HL-60 (cell line): Measurements from ENCODE around the gene DAP.

ENCODE experiments used
- DNase-seq, 2 experiments: peaks; one replicate each; pipeline ENCODE4 v3.0.0-alpha.2; 2010 to 2020; ENCODE audit warnings: low read depth in 1 of 2, low spot score in 1 of 2
- H3K27ac ChIP-seq: fragments of 250-450 bp; sonication (Bioruptor Pico); replicated peaks from 2 replicates; pipeline ENCODE4 v1.5.1; 2020; ENCODE audit warnings: mild to moderate bottlenecking, moderate library complexity
- H3K27me3 ChIP-seq: fragments of 250-450 bp; sonication (Bioruptor Pico); 2 replicates; pipeline ENCODE4 v1.5.1; 2021; ENCODE audit warnings: mild to moderate bottlenecking, moderate library complexity; ENCODE audit not compliant: insufficient read depth, poor library complexity, severe bottlenecking
- H3K4me3 ChIP-seq: replicated peaks from 2 replicates; pipeline ENCODE4 v1.5.1; 2011; ENCODE audit warnings: mild to moderate bottlenecking, control low read depth, low read length; ENCODE audit not compliant: insufficient read depth
- GABPA ChIP-seq: IDR thresholded peaks from 2 replicates; pipeline ENCODE4 v1.6.1; 2012; ENCODE audit warnings: low read depth
- POLR2AphosphoS5 ChIP-seq: IDR thresholded peaks from 2 replicates; pipeline ENCODE4 v1.6.1; 2012; ENCODE audit warnings: low read depth
- SPI1 ChIP-seq: IDR thresholded peaks from 2 replicates; pipeline ENCODE4 v1.6.1; 2012; ENCODE audit warnings: low read depth, mild to moderate bottlenecking, borderline replicate concordance
- TF ChIP-seq, protein P1 (sequence below): IDR thresholded peaks from one replicate; pipeline ENCODE4 v1.5.1; 2011; ENCODE audit warnings: low read length, control low read depth, inconsistent platforms; ENCODE audit not compliant: insufficient read depth
- TF ChIP-seq, protein P2 (sequence below): IDR thresholded peaks from 2 replicates; pipeline ENCODE4 v1.6.1; 2012; ENCODE audit warnings: low read depth; ENCODE audit not compliant: insufficient replicate concordance

DAP gene

GRCh38 chr5:10680876-10681481 is 80.1 kb downstream of the DAP start:
- TF ChIP-seq GABPA, result no peak
- TF ChIP-seq, protein P1, sequence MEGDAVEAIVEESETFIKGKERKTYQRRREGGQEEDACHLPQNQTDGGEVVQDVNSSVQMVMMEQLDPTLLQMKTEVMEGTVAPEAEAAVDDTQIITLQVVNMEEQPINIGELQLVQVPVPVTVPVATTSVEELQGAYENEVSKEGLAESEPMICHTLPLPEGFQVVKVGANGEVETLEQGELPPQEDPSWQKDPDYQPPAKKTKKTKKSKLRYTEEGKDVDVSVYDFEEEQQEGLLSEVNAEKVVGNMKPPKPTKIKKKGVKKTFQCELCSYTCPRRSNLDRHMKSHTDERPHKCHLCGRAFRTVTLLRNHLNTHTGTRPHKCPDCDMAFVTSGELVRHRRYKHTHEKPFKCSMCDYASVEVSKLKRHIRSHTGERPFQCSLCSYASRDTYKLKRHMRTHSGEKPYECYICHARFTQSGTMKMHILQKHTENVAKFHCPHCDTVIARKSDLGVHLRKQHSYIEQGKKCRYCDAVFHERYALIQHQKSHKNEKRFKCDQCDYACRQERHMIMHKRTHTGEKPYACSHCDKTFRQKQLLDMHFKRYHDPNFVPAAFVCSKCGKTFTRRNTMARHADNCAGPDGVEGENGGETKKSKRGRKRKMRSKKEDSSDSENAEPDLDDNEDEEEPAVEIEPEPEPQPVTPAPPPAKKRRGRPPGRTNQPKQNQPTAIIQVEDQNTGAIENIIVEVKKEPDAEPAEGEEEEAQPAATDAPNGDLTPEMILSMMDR, result no peak
- no peak for TF ChIP-seq POLR2AphosphoS5
- TF ChIP-seq, protein P2, sequence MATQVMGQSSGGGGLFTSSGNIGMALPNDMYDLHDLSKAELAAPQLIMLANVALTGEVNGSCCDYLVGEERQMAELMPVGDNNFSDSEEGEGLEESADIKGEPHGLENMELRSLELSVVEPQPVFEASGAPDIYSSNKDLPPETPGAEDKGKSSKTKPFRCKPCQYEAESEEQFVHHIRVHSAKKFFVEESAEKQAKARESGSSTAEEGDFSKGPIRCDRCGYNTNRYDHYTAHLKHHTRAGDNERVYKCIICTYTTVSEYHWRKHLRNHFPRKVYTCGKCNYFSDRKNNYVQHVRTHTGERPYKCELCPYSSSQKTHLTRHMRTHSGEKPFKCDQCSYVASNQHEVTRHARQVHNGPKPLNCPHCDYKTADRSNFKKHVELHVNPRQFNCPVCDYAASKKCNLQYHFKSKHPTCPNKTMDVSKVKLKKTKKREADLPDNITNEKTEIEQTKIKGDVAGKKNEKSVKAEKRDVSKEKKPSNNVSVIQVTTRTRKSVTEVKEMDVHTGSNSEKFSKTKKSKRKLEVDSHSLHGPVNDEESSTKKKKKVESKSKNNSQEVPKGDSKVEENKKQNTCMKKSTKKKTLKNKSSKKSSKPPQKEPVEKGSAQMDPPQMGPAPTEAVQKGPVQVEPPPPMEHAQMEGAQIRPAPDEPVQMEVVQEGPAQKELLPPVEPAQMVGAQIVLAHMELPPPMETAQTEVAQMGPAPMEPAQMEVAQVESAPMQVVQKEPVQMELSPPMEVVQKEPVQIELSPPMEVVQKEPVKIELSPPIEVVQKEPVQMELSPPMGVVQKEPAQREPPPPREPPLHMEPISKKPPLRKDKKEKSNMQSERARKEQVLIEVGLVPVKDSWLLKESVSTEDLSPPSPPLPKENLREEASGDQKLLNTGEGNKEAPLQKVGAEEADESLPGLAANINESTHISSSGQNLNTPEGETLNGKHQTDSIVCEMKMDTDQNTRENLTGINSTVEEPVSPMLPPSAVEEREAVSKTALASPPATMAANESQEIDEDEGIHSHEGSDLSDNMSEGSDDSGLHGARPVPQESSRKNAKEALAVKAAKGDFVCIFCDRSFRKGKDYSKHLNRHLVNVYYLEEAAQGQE, result no peak
- no peak for TF ChIP-seq SPI1
- H3K27ac ChIP-seq, result no peak overlapping the region
- no peak overlapping the region for H3K4me3 ChIP-seq
- H3K27me3 ChIP-seq, result no peaks in the 10 kb centered on the region
- no peak for DNase-seq

DNA sequence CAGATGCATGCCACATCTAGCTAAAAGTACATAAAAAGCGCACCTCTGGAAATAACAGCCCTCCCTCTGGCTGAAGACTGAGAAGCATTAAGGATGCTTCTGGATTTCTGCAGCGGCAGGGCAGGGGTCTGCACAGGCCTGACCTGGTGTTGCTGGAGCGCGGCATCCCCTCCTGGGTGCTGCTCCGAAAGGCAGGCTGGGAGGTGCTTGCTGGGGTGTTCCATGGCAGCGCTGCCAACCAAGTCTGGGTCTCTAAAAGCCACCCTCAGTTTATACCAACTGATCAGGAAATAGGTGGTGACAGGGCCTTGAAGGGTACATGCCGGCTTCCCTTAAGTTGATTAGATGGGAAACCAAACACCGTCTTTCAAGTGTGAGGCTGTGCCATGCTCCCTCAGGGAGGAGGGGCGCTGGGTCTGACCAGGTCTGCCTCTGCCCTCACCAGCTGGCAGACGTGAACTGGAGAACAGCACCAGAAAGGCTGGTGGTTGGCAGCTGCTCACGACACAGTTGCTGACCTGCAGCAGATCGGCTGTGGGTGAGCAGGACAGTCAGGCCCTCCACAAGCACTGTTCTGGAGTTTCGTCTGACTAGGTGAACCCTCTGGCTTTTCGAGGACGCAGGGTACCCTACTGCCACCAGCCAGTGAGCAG is 81.6 kb downstream of the DAP start:
- TF ChIP-seq GABPA, result no peak
- TF ChIP-seq, protein P2, result no peak
- TF ChIP-seq SPI1, result no peak
- TF ChIP-seq, protein P1, result no peak
- no peak for TF ChIP-seq POLR2AphosphoS5
- no peak for DNase-seq
- Histone ChIP-seq H3K4me3 (no peak overlapping the region), H3K27me3 (no peaks in the 10 kb centered on the region), H3K27ac (no peak overlapping the region)

GRCh38 chr5:10678244-10678643 is 82.8 kb downstream of the DAP start:
- no peak for TF ChIP-seq POLR2AphosphoS5
- TF ChIP-seq, protein P2, result no peak
- TF ChIP-seq, protein P1, result no peak
- TF ChIP-seq GABPA, result no peak
- TF ChIP-seq SPI1, result no peak
- DNase-seq, result no peak
- no peak overlapping the region for H3K4me3 ChIP-seq

More at GRCh38 chr5:10678244-10678643, 82.8 kb downstream of the DAP start:
- H3K27ac ChIP-seq, result no peak overlapping the region
- no peaks in the 10 kb centered on the region for H3K27me3 ChIP-seq
